Putamen (tissue), 1 donor: ENCODE data around the gene TRAPPC11.
"Not testable (repeated sequence)": the region's sequence is repeated elsewhere in the genome, so short reads cannot be mapped to it uniquely, and the experiment has no call there.

Experiments used
- DNase-seq: peaks from one replicate; pipeline ENCODE4 v3.0.0-alpha.2; 2016; ENCODE audit warnings: low spot score

Gene TRAPPC11

DNA sequence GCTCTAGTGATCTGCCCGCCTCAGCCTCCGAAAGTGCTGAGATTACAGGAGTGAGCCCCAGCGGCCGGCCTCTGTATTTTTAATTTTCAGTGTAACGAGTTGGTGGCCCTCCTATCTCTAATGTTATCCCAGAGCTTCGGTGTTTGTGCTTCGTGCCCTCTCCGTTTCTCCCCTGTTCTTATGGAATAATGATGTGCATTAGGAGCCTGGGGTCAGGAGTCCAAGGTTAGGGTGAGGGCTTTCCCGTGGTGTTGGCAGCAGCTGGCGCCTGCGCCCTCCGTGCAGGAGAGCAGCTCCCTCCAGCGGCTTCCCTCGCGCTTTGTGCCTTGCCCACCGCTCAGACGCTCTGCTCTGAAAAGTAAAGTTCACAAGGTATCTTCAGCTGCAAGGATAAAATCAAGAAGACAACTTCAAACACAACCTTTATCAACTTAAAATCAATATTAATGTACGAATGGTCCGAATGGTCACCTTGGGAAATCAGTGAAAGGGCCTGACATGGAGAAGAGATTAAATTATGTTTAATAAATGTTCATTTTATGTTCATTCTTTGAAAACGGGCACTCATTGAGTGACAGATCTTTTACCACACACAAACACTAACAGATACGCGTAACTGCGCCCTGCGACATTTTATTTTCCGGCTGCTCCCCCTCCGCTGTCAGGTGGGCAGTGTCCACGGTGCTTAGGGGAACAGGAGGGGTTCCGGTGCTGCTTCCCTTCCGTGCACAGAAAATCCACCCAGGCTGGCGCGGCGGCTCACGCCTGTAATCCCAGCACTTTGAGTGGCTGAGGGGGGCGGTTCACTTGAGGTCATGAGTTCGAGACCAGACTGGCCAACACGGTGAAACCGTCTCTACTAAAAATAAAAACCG, 62.4 kb downstream of the TRAPPC11 start:
- peak; percentile 33 for DNase-seq

- peak; percentile 12 for DNase-seq
These were observed 63.9 kb downstream of the TRAPPC11 start for GRCh38 chr4:183722731-183723560.

GRCh38 chr4:183723561-183724228, 64.6 kb downstream of the TRAPPC11 start:
- no peak for DNase-seq

GRCh38 chr4:183725585-183725984, 66.5 kb downstream of the TRAPPC11 start:
- DNase-seq = not testable (repeated sequence)

- no peak for DNase-seq
These were observed 68.4 kb downstream of the TRAPPC11 start for GRCh38 chr4:183727482-183727881.

DNA sequence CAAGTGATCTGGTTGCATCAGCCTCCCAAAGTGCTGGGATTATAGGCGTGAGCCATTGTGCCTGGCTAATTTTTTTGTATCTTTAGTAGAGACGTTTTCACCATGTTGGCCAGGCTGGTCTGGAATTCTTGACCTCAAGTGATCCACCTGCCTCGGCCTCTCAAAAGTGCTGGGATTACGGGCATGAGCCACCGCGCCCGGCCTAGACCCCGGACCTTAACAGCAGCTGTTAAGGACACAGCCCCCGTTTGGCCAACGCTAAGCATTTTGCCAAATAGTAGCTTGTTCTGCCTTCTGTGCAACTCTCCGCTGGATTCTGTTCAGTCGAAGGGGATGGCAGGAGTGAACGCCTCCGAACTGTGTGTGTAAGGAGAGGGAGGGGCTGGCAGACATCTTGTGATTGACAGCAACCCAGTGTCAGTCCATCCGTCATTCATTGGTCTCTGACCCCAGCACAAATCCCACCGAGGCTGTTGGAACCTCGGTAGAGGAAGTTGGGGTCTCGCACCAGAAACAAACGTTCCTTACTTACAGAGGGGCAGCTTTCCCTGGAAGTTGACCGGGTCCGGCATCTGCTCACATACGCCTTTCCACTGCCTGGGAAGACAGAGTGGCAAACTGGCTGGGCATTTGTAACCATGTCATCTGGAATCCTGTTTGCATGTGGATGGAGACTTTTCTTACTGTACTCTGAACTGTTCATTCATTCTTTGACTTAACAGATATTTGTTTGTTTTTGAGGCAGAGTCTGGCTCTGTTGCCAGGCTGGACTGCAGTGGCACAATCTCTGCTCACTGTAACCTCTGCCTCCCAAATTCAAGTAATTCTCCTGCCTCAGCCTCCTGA, 69.4 kb downstream of the TRAPPC11 start:
- DNase-seq = no peak

DNA sequence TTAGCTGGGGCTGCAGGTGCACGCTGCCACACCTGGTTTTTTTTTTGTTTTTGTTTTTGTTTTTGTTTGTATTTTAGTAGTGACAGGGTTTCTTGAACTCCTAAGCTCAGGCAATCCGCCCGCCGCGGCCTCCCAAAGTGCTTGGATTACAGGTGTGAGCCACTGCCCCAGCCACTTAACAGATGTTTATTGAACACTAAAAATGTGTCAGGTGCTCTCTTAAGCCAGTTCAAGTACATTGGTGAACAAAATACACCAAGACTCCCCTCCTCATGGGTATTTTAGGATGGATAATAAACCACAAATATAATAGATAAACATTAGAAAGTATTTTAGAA, 69.9 kb downstream of the TRAPPC11 start:
- no peak for DNase-seq

- no peak for DNase-seq
These were observed 70.6 kb downstream of the TRAPPC11 start for GRCh38 chr4:183729430-183730328.

GRCh38 chr4:183732296-183732695, 73.2 kb downstream of the TRAPPC11 start:
- DNase-seq = no peak

GRCh38 chr4:183733181-183733580, 74.1 kb downstream of the TRAPPC11 start:
- DNase-seq = no peak

- peak; percentile 49 for DNase-seq
These were observed 79.1 kb downstream of the TRAPPC11 start for GRCh38 chr4:183738081-183738673.

DNA sequence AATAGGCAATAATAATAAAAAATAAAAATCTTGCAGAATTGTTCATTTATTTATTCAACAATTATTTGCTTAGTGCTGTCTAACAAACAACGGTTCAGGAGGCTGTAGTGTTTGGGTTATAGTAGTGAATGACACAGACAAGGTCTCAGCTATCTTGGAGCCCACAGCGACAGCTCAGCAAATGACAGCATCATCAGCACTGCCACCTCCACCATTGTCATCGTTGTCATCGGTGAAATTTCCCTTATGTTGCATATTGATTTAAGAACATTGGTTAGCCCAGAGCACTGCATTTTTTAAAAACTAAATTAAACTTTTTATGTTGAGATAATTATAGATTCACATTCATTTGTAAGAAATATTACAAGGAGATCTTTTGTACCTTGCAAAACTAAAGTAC, 79.9 kb downstream of the TRAPPC11 start:
- peak; percentile 59 for DNase-seq

- DNase-seq = no peak
These were observed 87.5 kb downstream of the TRAPPC11 start for GRCh38 chr4:183746305-183747229.

DNA sequence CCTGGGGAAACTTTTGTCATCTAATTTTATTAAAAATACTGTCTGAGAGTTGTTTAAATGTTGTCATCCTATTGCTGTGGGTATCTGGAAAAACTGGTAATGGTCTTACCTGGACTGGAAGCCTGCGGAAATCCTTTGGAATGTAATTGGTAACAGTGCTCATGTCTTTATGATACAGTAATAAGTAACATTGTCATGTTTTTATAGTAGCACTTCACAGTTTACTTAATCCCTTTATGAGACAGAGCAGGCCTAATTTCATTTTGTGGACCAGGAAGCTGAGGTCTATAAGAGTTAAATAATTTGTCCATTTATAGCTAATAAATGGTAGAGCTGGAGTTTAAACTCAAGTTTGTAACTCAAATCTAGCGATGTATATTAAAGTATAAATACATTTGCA, 88.3 kb downstream of the TRAPPC11 start:
- DNase-seq = no peak

- DNase-seq = no peak
These were observed 89.0 kb downstream of the TRAPPC11 start for GRCh38 chr4:183747931-183748670.

GRCh38 chr4:183751106-183751505, 92.0 kb downstream of the TRAPPC11 start:
- DNase-seq = no peak

DNA sequence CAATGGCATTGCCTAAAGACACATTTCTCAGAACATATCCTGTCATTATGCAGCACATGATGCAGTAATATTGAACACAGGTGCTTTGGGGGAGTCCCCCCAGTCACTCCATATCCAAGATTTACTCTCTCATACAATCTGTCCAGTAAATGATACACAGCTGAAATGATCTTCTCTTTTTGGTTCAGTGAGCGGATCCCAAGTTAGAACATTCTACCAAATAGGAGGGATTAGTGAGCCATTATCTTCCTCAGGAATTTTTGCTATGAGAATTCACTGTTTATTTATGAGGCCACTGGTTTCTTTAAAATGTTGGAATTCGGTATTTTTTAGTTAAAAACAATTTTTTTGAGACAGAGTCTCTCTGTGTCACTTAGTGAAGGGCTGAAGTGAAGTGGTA, 96.5 kb downstream of the TRAPPC11 start:
- DNase-seq = no peak

- DNase-seq = no peak
These were observed 98.0 kb downstream of the TRAPPC11 start for GRCh38 chr4:183757060-183757459.
